GM19452 (cell line): ENCODE data around the gene GPC5.
"Not testable (repeated sequence)": the region's sequence is repeated elsewhere in the genome, so short reads cannot be mapped to it uniquely, and the experiment has no call there.

Experiments
- ATAC-seq: cut with Tn5 transposase; IDR thresholded peaks from one replicate; pipeline ENCODE4 v1.9.1; 2021; ENCODE audit not compliant: unreplicated experiment

GPC5 gene

GRCh38 chr13:92681239-92681638 is 1282.8 kb downstream of the GPC5 start:
- ATAC-seq = no peak

- no peak for ATAC-seq
These were observed 1284.6 kb downstream of the GPC5 start for GRCh38 chr13:92682832-92683517.

GRCh38 chr13:92694047-92694446 is 1295.6 kb downstream of the GPC5 start:
- no peak for ATAC-seq

- ATAC-seq = not testable (repeated sequence)
These were observed 1297.4 kb downstream of the GPC5 start for GRCh38 chr13:92695827-92696226.

- no peak for ATAC-seq
These were observed 1318.3 kb downstream of the GPC5 start for GRCh38 chr13:92716749-92717148.

- no peak for ATAC-seq
These were observed 1319.4 kb downstream of the GPC5 start for GRCh38 chr13:92717857-92718256.

GRCh38 chr13:92719868-92720267 is 1321.4 kb downstream of the GPC5 start:
- ATAC-seq = no peak

- ATAC-seq = no peak
These were observed 1323.2 kb downstream of the GPC5 start for GRCh38 chr13:92721620-92722019.

GRCh38 chr13:92727118-92727517 is 1328.7 kb downstream of the GPC5 start:
- no peak for ATAC-seq

- ATAC-seq = no peak
These were observed 1335.6 kb downstream of the GPC5 start for GRCh38 chr13:92734068-92734467.

GRCh38 chr13:92734545-92734944 is 1336.1 kb downstream of the GPC5 start:
- no peak for ATAC-seq

- no peak for ATAC-seq
These were observed 1337.5 kb downstream of the GPC5 start for GRCh38 chr13:92735909-92736308.

- ATAC-seq = no peak
These were observed 1340.9 kb downstream of the GPC5 start for GRCh38 chr13:92739306-92739818.

- no peak for ATAC-seq
These were observed 1345.6 kb downstream of the GPC5 start for GRCh38 chr13:92743992-92744391.

GRCh38 chr13:92745258-92745657 is 1346.8 kb downstream of the GPC5 start:
- ATAC-seq = no peak

- ATAC-seq = not testable (repeated sequence)
These were observed 1354.3 kb downstream of the GPC5 start for GRCh38 chr13:92752705-92753104.

- no peak for ATAC-seq
These were observed 1363.3 kb downstream of the GPC5 start for GRCh38 chr13:92761710-92762109.

- ATAC-seq = no peak
These were observed 1369.0 kb downstream of the GPC5 start for GRCh38 chr13:92767468-92767867.

GRCh38 chr13:92768602-92769001 is 1370.2 kb downstream of the GPC5 start:
- no peak for ATAC-seq

- ATAC-seq = no peak
These were observed 1370.6 kb downstream of the GPC5 start for GRCh38 chr13:92769046-92769445.

GRCh38 chr13:92775658-92776057 is 1377.2 kb downstream of the GPC5 start:
- no peak for ATAC-seq

- ATAC-seq = no peak
These were observed 1383.7 kb downstream of the GPC5 start for GRCh38 chr13:92781965-92782690.
